ENCODE data around the gene STAT5A. TPM values are rescaled to one million over a fixed set of nuclear protein-coding genes. Genes with fewer than 3 reads are reported as not detected.
A peak's percentile ranks its signal among the peaks of the same experiment; 100 is the strongest.

STAT5A gene
- total RNA-seq, 2 donors from 2014 or later = 16.9 to 51.2 TPM

DNA sequence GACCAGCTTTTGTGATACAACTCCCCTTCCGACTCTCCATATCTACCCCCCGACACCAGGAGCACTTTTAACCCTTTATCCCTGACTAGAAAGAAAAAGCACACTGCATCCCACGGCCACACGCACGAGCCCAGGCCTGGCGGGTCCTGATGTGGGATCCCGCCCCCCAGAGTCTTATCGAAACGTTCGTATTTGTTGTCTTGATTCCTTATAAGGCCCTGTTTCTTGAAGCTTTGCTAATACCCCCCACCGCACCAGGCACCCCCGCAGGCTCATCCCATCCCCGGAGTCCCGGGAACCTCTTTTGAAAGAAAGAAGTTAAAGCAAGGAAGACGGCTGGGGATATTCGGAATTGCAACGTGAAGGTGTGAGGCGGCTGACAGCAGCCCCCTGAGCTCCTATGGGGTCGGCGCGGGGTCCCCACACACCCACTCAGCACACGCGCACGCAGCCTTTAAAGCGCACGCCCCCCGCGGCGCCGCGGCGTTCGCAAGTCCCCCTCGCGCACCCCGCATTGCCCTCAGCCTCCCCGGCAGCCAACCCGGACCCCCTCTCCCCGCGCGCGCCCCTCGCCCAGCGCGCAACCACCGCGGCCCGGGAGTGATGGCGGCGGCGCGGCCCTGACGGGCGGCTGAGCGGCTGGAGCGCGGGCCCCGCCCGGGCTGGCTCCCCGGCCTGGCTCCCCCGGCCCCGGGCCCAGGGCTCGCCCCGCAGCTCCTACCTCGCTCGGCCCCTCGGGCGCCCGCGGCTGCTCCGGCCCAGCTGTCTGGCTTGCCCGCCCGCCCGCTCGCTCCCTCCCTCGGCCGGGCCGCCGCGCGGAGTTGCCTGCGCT is 12.6 kb upstream of the STAT5A start:
- Histone ChIP-seq H3K4me3 (peak overlapping the region; percentile 85 to 92), H3K9me3 (no peaks in the 10 kb centered on the region), H3K4me1 (peaks cover 0 to 36% of the 10 kb centered on the region in 2 donors), H3K27me3 (no peaks in the 10 kb centered on the region), H3K36me3 (no peaks in the 10 kb centered on the region), H3K27ac (peak overlapping the region; percentile 86 to 90)
- TF ChIP-seq, protein P1, sequence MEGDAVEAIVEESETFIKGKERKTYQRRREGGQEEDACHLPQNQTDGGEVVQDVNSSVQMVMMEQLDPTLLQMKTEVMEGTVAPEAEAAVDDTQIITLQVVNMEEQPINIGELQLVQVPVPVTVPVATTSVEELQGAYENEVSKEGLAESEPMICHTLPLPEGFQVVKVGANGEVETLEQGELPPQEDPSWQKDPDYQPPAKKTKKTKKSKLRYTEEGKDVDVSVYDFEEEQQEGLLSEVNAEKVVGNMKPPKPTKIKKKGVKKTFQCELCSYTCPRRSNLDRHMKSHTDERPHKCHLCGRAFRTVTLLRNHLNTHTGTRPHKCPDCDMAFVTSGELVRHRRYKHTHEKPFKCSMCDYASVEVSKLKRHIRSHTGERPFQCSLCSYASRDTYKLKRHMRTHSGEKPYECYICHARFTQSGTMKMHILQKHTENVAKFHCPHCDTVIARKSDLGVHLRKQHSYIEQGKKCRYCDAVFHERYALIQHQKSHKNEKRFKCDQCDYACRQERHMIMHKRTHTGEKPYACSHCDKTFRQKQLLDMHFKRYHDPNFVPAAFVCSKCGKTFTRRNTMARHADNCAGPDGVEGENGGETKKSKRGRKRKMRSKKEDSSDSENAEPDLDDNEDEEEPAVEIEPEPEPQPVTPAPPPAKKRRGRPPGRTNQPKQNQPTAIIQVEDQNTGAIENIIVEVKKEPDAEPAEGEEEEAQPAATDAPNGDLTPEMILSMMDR (IDR thresholded peaks at IDR 0.05) = no peak
- peak; percentile 58 for DNase-seq (ENCODE audit: low spot score)

DNA sequence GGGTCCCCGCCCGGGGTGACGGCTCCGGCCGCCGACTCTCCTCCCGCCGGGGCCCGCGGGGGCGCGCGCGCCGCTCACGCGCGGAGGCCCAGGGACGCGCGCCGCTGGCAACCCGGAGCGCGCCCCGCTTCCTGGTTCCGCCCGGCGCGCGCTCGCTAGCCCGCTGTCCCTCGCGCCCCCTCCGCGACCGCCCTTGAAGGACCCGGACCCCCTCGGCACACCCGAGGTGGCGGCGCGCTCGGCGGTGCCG is 12.0 kb upstream of the STAT5A start, which contains the start of gene STAT5B:
TSS of gene STAT5B (minus strand) at position 33 of the 250 bp plus-strand sequence. CDS start 44,264 bp downstream, outside the sequence.
- TF ChIP-seq, protein P1 (IDR thresholded peaks at IDR 0.05) = no peak
- Histone ChIP-seq H3K4me3 (peak within 1 kb of the TSS; percentile 85 to 92), H3K4me1 (peaks cover 0 to 36% of the 10 kb centered on the region in 2 donors), H3K36me3 (no peaks in the 10 kb centered on the region), H3K27me3 (no peaks in the 10 kb centered on the region), H3K9me3 (no peaks in the 10 kb centered on the region), H3K27ac (peak within 1 kb of the TSS; percentile 90)
- peak; percentile 57 for DNase-seq (ENCODE audit: low spot score)

DNA sequence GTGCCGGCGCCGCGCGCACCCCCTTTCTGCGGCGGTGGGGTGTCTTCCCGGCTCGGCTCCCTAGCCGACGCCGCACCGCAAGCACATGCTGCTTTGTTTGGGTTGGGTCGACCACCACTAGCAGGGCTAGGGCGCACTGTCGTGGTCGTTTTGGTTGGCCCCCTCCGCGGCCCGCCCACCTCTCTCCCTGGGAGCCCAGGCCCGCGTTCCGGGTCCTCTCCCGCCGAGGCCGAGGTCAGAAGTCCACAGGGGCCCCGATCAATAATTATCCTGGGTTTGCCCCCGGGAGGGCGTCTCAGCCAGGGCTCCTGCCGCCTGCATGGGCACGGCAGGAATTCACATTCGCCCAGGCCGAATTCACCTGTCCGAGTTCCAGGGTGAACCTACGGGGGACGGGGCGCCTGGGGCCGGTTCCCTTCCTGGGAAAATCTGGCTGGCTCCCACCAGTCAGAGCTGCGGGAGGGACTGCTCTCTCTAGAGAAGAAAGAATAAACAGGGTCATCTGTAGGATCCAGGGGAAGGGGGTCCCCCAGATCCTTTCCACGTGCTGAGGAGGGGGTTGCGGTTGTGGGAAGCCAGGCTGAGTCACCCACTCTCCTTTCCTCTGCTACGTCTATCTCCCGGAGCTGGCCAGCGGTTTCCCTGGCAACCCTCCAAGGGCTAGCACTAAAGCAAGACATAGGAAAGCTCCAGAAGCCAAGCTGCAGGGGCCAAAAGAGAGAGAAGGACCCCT is 11.5 kb upstream of the STAT5A start:
- peak; percentile 84 for DNase-seq (ENCODE audit: low spot score)
- peak overlapping the region; percentile 85 to 92 for H3K4me3 ChIP-seq
- H3K36me3 ChIP-seq = no peaks in the 10 kb centered on the region
- no peaks in the 10 kb centered on the region for H3K27me3 ChIP-seq
- peak overlapping the region; percentile 90 for H3K27ac ChIP-seq
- TF ChIP-seq, protein P1 (IDR thresholded peaks at IDR 0.05) = no peak
- no peaks in the 10 kb centered on the region for H3K9me3 ChIP-seq
- H3K4me1 ChIP-seq = peaks cover 0 to 34% of the 10 kb centered on the region in 2 donors

DNA sequence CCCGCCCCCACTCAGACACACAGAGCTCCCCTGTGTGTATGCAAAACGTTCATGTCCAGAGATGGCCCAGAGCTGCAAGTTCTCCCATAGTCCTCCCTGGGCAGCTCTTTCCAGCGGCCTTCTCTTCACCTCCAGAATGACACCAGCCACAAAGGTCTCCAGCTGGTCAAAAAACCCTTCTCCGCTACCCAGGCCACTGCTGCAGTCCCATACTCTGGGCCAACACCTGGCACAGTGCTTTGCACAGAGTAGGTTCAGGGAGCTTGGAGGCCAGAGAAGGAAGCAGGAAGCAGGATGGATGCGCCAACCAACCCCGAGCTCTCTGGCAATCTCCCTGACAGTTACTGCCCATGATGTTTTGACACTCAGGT is 11.0 kb upstream of the STAT5A start:
- Histone ChIP-seq H3K4me1 (peaks cover 0 to 29% of the 10 kb centered on the region in 2 donors), H3K27me3 (no peaks in the 10 kb centered on the region), H3K36me3 (no peaks in the 10 kb centered on the region), H3K4me3 (peak overlapping the region in 1 of 2 donors; percentile 92), H3K27ac (peak overlapping the region; percentile 90), H3K9me3 (no peaks in the 10 kb centered on the region)
- TF ChIP-seq, protein P1 (IDR thresholded peaks at IDR 0.05) = no peak
- no peak for DNase-seq (ENCODE audit: low spot score)

DNA sequence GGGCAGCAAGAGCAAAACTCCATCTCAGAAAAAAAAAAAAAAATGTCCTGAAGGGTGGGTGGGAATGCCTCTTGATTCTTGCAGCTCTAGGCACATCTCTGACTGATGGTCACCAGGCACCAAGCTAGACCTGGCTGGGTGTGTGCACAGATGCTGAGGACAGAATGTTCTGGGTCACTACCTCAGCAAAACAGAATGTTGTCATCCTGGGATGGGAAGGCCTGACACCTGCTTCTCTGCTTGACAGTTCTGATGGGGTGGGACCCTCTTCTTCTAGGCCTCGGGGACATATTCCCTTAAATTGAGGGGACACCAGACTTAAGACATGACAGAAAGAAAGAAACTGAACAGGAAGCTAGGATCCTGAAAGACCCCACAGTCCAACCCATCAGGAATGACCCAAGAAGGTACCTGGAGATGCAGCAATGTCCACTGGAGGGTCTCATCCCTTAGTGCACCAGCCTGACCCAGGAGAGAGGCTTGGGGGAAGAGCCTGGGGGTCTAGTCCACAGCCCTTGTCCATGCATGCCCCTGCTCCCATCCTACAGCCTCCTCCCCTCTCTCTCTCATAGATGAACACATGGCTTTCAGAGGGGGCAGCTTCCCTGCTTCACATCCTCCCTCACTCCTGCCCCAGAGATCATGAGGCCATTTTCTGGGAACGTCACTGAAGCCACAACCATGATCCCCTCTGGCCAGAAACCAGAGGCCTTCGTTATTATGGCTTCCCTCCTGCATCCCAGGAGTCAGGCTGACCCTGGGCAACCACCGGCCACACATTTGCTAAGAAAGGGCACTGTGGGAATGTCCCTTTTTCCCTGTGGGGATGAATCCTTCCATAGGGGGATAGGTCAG is 8.3 kb upstream of the STAT5A start:
- no peaks in the 10 kb centered on the region for H3K9me3 ChIP-seq
- H3K27me3 ChIP-seq = no peaks in the 10 kb centered on the region
- peak; percentile 57 for DNase-seq (ENCODE audit: low spot score)
- TF ChIP-seq, protein P1 (IDR thresholded peaks at IDR 0.05) = no peak
- no peaks in the 10 kb centered on the region for H3K36me3 ChIP-seq
- no peak overlapping the region for H3K27ac ChIP-seq
- peaks cover 0 to 14% of the 10 kb centered on the region in 2 donors for H3K4me1 ChIP-seq
- no peak overlapping the region for H3K4me3 ChIP-seq

Measured in right atrium auricular region (tissue), 2 donors.